ENCODE measurements around the gene FGF7.
"Not testable (repeated sequence)": the region's sequence is repeated elsewhere in the genome, so short reads cannot be mapped to it uniquely, and the experiment has no call there.

DNA sequence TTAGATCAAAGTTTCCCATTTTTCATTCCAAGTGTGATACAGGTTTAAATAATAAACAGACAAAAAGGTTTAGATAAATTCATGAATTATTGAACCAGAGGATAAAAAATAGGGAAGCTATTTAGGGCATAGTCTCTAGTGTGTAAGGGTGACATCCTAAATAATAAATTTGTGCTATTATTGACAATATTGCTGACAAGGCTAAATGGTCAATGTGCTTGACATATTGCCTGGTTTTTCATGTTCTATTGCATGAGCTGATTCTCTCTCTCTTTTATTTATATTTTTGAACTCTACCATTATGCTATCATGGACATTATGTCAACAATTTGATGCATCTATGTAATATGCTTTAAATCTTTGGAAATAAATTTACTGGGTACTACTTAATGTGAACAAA is 55.9 kb downstream of the FGF7 start:
- TF ChIP-seq CTCF (IDR thresholded peaks at IDR 0.05; ENCODE audit: low read depth, low read length, missing input control); FOXA1 (IDR thresholded peaks at IDR 0.05); MAX (IDR thresholded peaks at IDR 0.05); TAF1 (conservative IDR thresholded peaks at IDR 0.05); RAD21 (IDR thresholded peaks at IDR 0.05); GABPA (IDR thresholded peaks at IDR 0.05 in 1 of 2, conservative IDR thresholded peaks at IDR 0.05 in 1 of 2); YY1 (IDR thresholded peaks at IDR 0.05); FOXA2 (IDR thresholded peaks at IDR 0.05); SP1 (IDR thresholded peaks at IDR 0.05); JUND (IDR thresholded peaks at IDR 0.05); ATF3 (IDR thresholded peaks at IDR 0.05); HNF4A (conservative IDR thresholded peaks at IDR 0.05): not testable (repeated sequence)
- TF ChIP-seq, protein P1, sequence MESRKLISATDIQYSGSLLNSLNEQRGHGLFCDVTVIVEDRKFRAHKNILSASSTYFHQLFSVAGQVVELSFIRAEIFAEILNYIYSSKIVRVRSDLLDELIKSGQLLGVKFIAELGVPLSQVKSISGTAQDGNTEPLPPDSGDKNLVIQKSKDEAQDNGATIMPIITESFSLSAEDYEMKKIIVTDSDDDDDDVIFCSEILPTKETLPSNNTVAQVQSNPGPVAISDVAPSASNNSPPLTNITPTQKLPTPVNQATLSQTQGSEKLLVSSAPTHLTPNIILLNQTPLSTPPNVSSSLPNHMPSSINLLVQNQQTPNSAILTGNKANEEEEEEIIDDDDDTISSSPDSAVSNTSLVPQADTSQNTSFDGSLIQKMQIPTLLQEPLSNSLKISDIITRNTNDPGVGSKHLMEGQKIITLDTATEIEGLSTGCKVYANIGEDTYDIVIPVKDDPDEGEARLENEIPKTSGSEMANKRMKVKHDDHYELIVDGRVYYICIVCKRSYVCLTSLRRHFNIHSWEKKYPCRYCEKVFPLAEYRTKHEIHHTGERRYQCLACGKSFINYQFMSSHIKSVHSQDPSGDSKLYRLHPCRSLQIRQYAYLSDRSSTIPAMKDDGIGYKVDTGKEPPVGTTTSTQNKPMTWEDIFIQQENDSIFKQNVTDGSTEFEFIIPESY (IDR thresholded peaks at IDR 0.05), result not testable (repeated sequence)
- TF ChIP-seq, protein P2, sequence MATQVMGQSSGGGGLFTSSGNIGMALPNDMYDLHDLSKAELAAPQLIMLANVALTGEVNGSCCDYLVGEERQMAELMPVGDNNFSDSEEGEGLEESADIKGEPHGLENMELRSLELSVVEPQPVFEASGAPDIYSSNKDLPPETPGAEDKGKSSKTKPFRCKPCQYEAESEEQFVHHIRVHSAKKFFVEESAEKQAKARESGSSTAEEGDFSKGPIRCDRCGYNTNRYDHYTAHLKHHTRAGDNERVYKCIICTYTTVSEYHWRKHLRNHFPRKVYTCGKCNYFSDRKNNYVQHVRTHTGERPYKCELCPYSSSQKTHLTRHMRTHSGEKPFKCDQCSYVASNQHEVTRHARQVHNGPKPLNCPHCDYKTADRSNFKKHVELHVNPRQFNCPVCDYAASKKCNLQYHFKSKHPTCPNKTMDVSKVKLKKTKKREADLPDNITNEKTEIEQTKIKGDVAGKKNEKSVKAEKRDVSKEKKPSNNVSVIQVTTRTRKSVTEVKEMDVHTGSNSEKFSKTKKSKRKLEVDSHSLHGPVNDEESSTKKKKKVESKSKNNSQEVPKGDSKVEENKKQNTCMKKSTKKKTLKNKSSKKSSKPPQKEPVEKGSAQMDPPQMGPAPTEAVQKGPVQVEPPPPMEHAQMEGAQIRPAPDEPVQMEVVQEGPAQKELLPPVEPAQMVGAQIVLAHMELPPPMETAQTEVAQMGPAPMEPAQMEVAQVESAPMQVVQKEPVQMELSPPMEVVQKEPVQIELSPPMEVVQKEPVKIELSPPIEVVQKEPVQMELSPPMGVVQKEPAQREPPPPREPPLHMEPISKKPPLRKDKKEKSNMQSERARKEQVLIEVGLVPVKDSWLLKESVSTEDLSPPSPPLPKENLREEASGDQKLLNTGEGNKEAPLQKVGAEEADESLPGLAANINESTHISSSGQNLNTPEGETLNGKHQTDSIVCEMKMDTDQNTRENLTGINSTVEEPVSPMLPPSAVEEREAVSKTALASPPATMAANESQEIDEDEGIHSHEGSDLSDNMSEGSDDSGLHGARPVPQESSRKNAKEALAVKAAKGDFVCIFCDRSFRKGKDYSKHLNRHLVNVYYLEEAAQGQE (IDR thresholded peaks at IDR 0.05), result not testable (repeated sequence)
